Epithelial cell of esophagus (primary cell): ENCODE results near the gene MCC.

Experiments
- DNase-seq: peaks from one replicate; pipeline ENCODE4 v3.0.0; 2010; ENCODE audit warnings: low read depth
- H3K4me3 ChIP-seq: 2 replicates; pipeline ENCODE4 v1.5.1; 2011; ENCODE audit warnings: mild to moderate bottlenecking, low read length, control low read depth
- CTCF ChIP-seq: IDR thresholded peaks from 2 replicates; pipeline ENCODE4 v1.5.1; 2011; ENCODE audit warnings: low read depth, mild to moderate bottlenecking, low read length, control low read depth, inconsistent platforms; ENCODE audit not compliant: insufficient read depth; ENCODE audit errors: missing control alignments

The MCC gene

GRCh38 chr5:113359419-113359818 is 128.8 kb downstream of the MCC start:
- DNase-seq: no peak
- TF ChIP-seq CTCF: no peak
- no peak overlapping the region for H3K4me3 ChIP-seq

GRCh38 chr5:113358696-113359095 is 129.6 kb downstream of the MCC start:
- DNase-seq: no peak
- no peak for TF ChIP-seq CTCF
- H3K4me3 ChIP-seq: no peak overlapping the region

GRCh38 chr5:113357696-113358476 is 130.4 kb downstream of the MCC start:
- H3K4me3 ChIP-seq: no peak overlapping the region
- DNase-seq: no peak
- no peak for TF ChIP-seq CTCF

GRCh38 chr5:113356487-113356886 is 131.8 kb downstream of the MCC start:
- H3K4me3 ChIP-seq: no peak overlapping the region
- no peak for DNase-seq
- TF ChIP-seq CTCF: no peak

GRCh38 chr5:113354055-113354454 is 134.2 kb downstream of the MCC start:
- no peak for TF ChIP-seq CTCF
- peak; percentile 76 for DNase-seq
- no peak overlapping the region for H3K4me3 ChIP-seq

- no peak overlapping the region for H3K4me3 ChIP-seq
- TF ChIP-seq CTCF: no peak
- DNase-seq: no peak
Measured at GRCh38 chr5:113347572-113347971, 140.7 kb downstream of the MCC start.
